Stomach (tissue), 9 donors: ENCODE data around the gene H2BK1. TPM values are rescaled to one million over a fixed set of nuclear protein-coding genes. Genes with fewer than 3 reads are reported as not detected.

ENCODE experiments used
- DNase-seq, 2 donors: peaks; one replicate each; pipeline versions ENCODE4 v3.0.0 to v3.0.0-alpha.2; 2013 to 2019
- H3K27ac ChIP-seq, 5 donors: fragments of 200-600 bp in 4 of 5; sonication (generic) in 4 of 5; one replicate each; pipeline ENCODE4 v1.5.1; 2013 to 2019; ENCODE audit warnings: mild to moderate bottlenecking in 1 of 5, moderate library complexity in 1 of 5
- H3K27me3 ChIP-seq, 3 donors: fragments of 200-600 bp; sonication (generic); one replicate each; pipeline ENCODE4 v1.5.1; 2017 to 2019; ENCODE audit warnings: mixed run types in 1 of 3
- H3K36me3 ChIP-seq, 4 donors: fragments of 200-600 bp; sonication (generic); 1 replicate in 3 of 4; 2 replicates in 1 of 4; pipeline ENCODE4 v1.5.1; 2016 to 2019
- H3K4me1 ChIP-seq, 4 donors: fragments of 200-600 bp; sonication (generic); one replicate each; pipeline ENCODE4 v1.5.1; 2016 to 2019
- H3K4me3 ChIP-seq, 4 donors: fragments of 200-600 bp; sonication (generic) in 3 of 4; one replicate each; pipeline ENCODE4 v1.5.1; 2016 to 2019; ENCODE audit warnings: mild to moderate bottlenecking in 1 of 4
- H3K9me3 ChIP-seq, 4 donors: fragments of 200-600 bp; sonication (generic); one replicate each; pipeline ENCODE4 v1.5.1; 2016 to 2019
- EP300 ChIP-seq: sonication (generic); formaldehyde crosslinking; IDR thresholded peaks from one replicate; pipeline ENCODE4 v1.6.1; 2017; ENCODE audit warnings: antibody characterized with exemption
- POLR2A ChIP-seq, 4 donors: fragments of 450-650 bp; IDR thresholded peaks; one replicate each; pipeline ENCODE4 v1.6.1; 2016; ENCODE audit warnings: antibody characterized with exemption in 4 of 4, control low read depth in 2 of 4, mild to moderate bottlenecking in 1 of 4, moderate library complexity in 1 of 4
- POLR2AphosphoS5 ChIP-seq, 3 donors: sonication (generic); formaldehyde crosslinking; IDR thresholded peaks; one replicate each; pipeline ENCODE4 v1.6.1; 2016; ENCODE audit warnings: antibody characterized with exemption in 3 of 3
- WGBS, 5 donors: extraction: QIAGEN DNeasy Blood & Tissue Kit in 3 of 5; methylation state at CpG; one replicate each; pipeline versions ENCODE4 v1.1.5 to v1.1.7; 2013 to 2018; 5-methylcytosine and 5-hydroxymethylcytosine counted together
- intact Hi-C: fragments of 100-400 bp; cut with DNase I; formaldehyde crosslinking; loops from one replicate; pipeline ENCODE4 v1.15.1; 2023; ENCODE audit warnings: low total_unique reads
- polyA plus RNA-seq, 3 donors: library from polyadenylated mRNA; stranded (reverse); fragments of 200-250 nt; gene quantifications; one replicate each; pipeline ENCODE4 v1.2.3, GENCODE V29; 2013
- total RNA-seq, 5 donors: library from RNA; depleted of rRNA; stranded (reverse); fragments of >200 nt; gene quantifications; one replicate each; pipeline versions ENCODE4 v1.1.0 to v1.2.3, GENCODE V29; 2014 to 2016
- TF ChIP-seq, protein P1 (sequence below), 7 experiments: fragments of 450-650 bp in 4 of 7; fragments of 200-600 bp in 3 of 7; sonication (generic) in 3 of 7; IDR thresholded peaks; one replicate each; pipeline ENCODE4 v1.5.1; 2016 to 2019; ENCODE audit warnings: antibody characterized with exemption in 7 of 7, control low read depth in 2 of 7, mild to moderate bottlenecking in 1 of 7
- donor health status: healthy with polysubstance abuse.
- donor health status: Bipolar disorder and iron deficiency.
- donor health status: healthy.

H2BK1 gene
- total and polyA plus RNA-seq, 8 donors: not detected

GRCh38 chr7:151232917-151233701, 22.8 kb upstream of the H2BK1 start:
- TF ChIP-seq, protein P1, sequence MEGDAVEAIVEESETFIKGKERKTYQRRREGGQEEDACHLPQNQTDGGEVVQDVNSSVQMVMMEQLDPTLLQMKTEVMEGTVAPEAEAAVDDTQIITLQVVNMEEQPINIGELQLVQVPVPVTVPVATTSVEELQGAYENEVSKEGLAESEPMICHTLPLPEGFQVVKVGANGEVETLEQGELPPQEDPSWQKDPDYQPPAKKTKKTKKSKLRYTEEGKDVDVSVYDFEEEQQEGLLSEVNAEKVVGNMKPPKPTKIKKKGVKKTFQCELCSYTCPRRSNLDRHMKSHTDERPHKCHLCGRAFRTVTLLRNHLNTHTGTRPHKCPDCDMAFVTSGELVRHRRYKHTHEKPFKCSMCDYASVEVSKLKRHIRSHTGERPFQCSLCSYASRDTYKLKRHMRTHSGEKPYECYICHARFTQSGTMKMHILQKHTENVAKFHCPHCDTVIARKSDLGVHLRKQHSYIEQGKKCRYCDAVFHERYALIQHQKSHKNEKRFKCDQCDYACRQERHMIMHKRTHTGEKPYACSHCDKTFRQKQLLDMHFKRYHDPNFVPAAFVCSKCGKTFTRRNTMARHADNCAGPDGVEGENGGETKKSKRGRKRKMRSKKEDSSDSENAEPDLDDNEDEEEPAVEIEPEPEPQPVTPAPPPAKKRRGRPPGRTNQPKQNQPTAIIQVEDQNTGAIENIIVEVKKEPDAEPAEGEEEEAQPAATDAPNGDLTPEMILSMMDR (IDR thresholded peaks at IDR 0.05): no peak
- TF ChIP-seq POLR2AphosphoS5 (IDR thresholded peaks at IDR 0.05): peak in 1 of 3 donors; percentile 5
- no peak for TF ChIP-seq EP300
- TF ChIP-seq POLR2A (IDR thresholded peaks at IDR 0.05): no peak
- DNase-seq: peak; percentile 52 to 77
- H3K4me3 ChIP-seq: peak overlapping the region; percentile 85 to 97 (median 96)
- no peaks in the 10 kb centered on the region for H3K9me3 ChIP-seq
- peak overlapping the region; percentile 86 to 94 (median 89) for H3K27ac ChIP-seq
- 3 to 6% (median 4%) methylated on average over 30 to 36 of the region's 36 CpGs for WGBS, 5 donors
- H3K36me3 ChIP-seq: peaks cover 18 to 37% (median 35%) of the 10 kb centered on the region in 4 donors
- intact Hi-C loops: no loop called here
- H3K4me1 ChIP-seq: peaks cover 15 to 49% (median 37%) of the 10 kb centered on the region in 4 donors
- H3K27me3 ChIP-seq: no peaks in the 10 kb centered on the region

DNA sequence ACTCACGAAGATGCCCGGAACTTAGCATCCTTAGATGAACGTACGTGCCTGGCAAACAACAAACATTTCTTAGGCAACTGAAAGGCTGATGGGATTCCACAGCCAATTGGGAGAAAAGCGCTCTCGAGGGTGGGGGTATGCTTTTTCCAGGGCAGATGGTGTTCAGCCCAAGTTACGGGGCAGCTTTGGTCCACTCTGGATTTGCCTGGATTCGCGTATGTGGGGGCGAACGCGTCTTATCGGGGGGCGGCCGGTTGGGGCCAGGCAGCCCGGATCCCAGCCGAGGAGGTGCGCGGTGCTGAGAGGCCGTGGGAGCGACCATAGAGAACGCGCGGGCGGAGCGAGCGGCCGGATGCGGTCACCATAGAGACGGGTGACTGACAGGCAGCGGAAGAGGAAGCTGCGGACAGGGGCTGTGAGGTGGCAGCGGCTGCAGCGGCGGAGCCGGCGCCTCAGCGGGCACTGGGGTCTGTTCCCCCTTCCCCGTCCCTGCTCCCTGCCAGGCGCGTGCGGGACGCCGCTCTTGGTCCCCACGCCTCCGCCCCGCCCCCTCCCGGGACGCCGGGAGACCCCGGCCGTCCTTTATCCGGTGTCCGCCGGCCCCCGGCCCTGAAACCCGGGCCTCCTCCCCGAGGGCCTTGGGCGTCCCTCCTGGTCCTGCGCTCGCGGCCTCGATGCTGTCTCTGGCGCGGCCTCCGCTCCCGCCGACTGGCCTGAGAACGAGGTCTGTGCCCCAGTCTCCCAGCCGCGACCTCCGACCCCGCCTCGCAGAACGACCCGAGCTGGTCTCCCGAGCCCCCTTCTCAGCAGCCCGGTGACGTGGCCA, 22.0 kb upstream of the H2BK1 start, which contains the start of gene CHPF2:
TSS of gene CHPF2 (plus strand) at position 393 of the 826 bp plus-strand sequence. CDS start 1,529 bp downstream, outside the sequence.
- Histone ChIP-seq H3K27ac (peak within 1 kb of the TSS; percentile 86 to 94 (median 89)), H3K4me1 (peaks cover 17 to 56% (median 43%) of the 10 kb centered on the region in 4 donors), H3K27me3 (no peaks in the 10 kb centered on the region), H3K9me3 (no peaks in the 10 kb centered on the region), H3K4me3 (peak within 1 kb of the TSS; percentile 85 to 97 (median 96)), H3K36me3 (peaks cover 10 to 29% (median 27%) of the 10 kb centered on the region in 4 donors)
- peak; percentile 4 for TF ChIP-seq EP300
- TF ChIP-seq POLR2A (IDR thresholded peaks at IDR 0.05): peak in 2 of 4 donors; percentile 20 to 55
- TF ChIP-seq, protein P1 (IDR thresholded peaks at IDR 0.05): no peak
- peak; percentile 54 to 95 (median 91) for TF ChIP-seq POLR2AphosphoS5 (IDR thresholded peaks at IDR 0.05)
- intact Hi-C loops: no loop called here
- DNase-seq: peak; percentile 93 to 96
- WGBS, 5 donors: 0 to 1% (median 1%) methylated on average over 42 to 79 of the region's 79 CpGs

DNA sequence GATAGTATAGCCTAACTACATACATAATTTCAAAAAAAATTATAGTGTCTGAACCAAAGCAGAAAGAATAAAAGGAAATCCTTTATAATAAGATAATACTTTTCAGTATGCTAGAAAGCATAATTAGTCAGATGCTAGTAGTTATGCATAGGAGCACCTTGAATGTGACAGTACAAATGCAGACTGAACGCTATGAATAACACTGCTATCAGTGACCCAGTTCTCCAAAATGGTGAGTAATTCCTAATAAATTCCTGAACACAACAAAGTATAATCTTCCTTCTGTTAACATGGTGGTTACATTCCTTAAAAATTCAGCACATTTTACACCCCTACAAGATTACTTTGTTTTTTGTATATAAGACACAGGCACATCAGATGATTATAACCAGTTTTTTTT, 20.8 kb upstream of the H2BK1 start:
- intact Hi-C loops: no loop called here
- Histone ChIP-seq H3K27me3 (no peaks in the 10 kb centered on the region), H3K9me3 (no peaks in the 10 kb centered on the region), H3K36me3 (peaks cover 9 to 17% (median 14%) of the 10 kb centered on the region in 4 donors), H3K4me3 (no peak overlapping the region), H3K4me1 (peaks cover 22 to 59% (median 49%) of the 10 kb centered on the region in 4 donors), H3K27ac (no peak overlapping the region)
- TF ChIP-seq POLR2AphosphoS5 (IDR thresholded peaks at IDR 0.05) (no peak), EP300 (no peak), POLR2A (IDR thresholded peaks at IDR 0.05) (no peak)
- TF ChIP-seq, protein P1 (IDR thresholded peaks at IDR 0.05): no peak
- 60 to 81% (median 74%) methylated on average over 1 of the region's 1 CpG for WGBS, 5 donors
- no peak for DNase-seq

DNA sequence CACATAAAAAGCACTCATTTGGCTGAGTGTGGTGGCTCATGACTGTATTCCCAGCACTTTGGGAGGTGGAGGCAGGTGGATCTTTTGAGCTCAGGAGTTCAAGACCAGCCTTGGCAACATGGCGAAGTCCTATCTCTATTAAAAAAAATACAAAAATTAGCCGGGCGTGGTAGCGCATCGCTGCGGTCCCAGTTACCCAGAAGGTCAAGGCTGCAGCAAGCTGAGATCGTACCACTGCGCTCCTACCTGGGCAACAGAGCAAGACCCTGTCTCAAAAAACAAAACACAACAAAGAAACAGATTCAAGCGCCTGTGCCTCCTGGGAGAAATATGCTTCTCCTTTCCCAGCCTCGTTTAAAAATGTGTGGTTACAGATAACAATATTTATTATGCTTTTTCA, 19.0 kb upstream of the H2BK1 start:
- H3K4me1 ChIP-seq: peaks cover 30 to 56% (median 49%) of the 10 kb centered on the region in 4 donors
- DNase-seq: no peak

More for the DNA sequence above, 19.0 kb upstream of the H2BK1 start:
- Histone ChIP-seq H3K4me3 (no peak overlapping the region), H3K27me3 (no peaks in the 10 kb centered on the region), H3K27ac (no peak overlapping the region), H3K9me3 (no peaks in the 10 kb centered on the region), H3K36me3 (peaks cover 6 to 13% (median 8%) of the 10 kb centered on the region in 4 donors)
- intact Hi-C loops: no loop called here
- WGBS, 5 donors: 86 to 93% (median 89%) methylated on average over 10 of the region's 10 CpGs
- TF ChIP-seq POLR2AphosphoS5 (IDR thresholded peaks at IDR 0.05): no peak
- no peak for TF ChIP-seq POLR2A (IDR thresholded peaks at IDR 0.05)
- TF ChIP-seq, protein P1 (IDR thresholded peaks at IDR 0.05): no peak
- no peak for TF ChIP-seq EP300
